Measurements from ENCODE around the gene ABHD17B.
"Not testable (repeated sequence)": the region's sequence is repeated elsewhere in the genome, so short reads cannot be mapped to it uniquely, and the experiment has no call there.

Gene ABHD17B

DNA sequence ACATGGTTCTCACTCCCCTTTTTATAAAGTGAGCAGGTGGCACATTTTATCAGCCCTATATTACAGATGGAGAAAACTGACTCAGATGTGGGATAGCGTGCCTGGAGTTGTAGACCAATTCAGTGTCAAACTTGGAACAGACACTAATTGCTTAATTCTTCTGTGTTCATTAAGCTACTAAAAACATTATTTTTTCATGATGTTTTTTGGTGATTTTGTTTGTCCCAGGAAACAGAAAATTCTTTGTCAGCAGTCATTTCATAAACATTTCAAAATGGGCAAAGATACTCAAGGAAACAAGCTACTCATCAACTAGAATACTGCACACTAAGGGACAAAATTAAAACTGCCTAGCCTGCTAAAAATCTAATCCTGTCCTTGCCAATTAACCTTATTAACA lies 2.2 kb downstream of the ABHD17B start:
- no peak for DNase-seq (ENCODE audit: low read depth in 1 of 2, low spot score in 1 of 2)
- in situ Hi-C loops (cut with HindIII; ENCODE audit: low pct_unique_long_range_greater_than_20kb, low sequenced_read_pairs), result no loop called here
- no peak for TF ChIP-seq JUND (IDR thresholded peaks at IDR 0.05; ENCODE audit: low read depth)

DNA sequence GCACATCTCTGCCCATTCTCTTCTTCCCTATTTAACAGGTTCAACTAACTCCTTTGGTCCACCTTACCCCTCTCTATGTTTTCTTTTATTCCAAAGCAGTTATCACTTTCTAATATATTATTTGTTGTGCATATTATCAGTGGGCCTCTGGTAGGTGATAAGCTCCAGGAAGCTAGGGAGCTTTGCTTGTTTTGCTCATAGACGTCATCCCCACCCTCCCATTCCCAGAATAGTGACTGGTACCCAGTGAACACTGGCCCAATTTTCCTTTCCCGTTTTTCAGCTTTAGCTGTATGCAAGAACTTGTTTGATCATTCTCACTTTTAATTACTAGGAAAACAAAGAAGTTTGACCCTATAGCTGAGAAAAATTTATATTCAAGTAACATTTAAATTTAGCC lies 6.9 kb downstream of the ABHD17B start:
- in situ Hi-C loops (cut with HindIII; ENCODE audit: low pct_unique_long_range_greater_than_20kb, low sequenced_read_pairs), result no loop called here
- DNase-seq (ENCODE audit: low read depth in 1 of 2, low spot score in 1 of 2), result no peak
- TF ChIP-seq JUND (IDR thresholded peaks at IDR 0.05; ENCODE audit: low read depth), result no peak

DNA sequence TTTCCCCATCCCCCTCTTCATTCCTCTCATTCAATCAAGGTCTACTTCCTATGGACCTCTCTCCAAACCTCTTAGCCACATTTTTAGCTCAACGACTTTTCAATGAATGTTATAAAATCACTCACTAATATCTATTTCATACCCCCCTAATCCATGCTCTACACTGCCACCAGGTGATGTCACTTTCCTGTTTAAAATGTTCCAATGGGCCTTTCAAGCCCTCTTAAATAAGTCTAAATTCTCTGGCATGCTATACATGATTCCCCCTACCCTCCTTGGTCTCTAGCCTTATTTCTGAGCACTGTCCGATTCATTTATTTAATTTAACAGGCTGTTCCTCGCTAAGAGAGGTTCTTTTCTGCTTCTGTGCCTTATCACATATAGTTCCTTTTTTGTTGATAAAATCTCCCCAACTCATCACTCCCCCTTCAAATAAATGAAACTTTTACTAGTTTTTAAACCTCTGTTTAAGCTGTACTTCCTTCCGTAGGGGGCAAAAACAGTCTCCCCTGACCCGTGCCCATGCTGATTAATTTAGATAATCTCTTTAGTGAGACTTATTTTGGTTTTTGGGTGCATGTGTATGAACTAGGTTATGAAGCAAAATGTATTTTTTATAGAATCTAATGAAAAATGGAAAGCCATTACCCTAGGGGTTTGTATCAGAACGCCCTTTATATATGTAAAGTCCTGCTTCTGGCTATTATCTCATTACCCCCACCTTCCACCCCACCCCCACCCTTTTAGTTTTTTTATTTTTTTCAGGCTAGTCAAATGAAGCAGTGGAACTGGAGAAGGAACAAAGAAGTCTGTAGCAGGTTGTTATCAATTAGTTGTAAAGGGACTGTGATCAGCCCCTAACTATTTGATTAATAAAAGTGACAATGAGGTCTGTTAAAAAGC lies 9.0 kb downstream of the ABHD17B start:
- no peak for TF ChIP-seq JUND (IDR thresholded peaks at IDR 0.05; ENCODE audit: low read depth)
- no peak for DNase-seq (ENCODE audit: low read depth in 1 of 2, low spot score in 1 of 2)
- in situ Hi-C loops (cut with HindIII; ENCODE audit: low pct_unique_long_range_greater_than_20kb, low sequenced_read_pairs), result no loop called here

DNA sequence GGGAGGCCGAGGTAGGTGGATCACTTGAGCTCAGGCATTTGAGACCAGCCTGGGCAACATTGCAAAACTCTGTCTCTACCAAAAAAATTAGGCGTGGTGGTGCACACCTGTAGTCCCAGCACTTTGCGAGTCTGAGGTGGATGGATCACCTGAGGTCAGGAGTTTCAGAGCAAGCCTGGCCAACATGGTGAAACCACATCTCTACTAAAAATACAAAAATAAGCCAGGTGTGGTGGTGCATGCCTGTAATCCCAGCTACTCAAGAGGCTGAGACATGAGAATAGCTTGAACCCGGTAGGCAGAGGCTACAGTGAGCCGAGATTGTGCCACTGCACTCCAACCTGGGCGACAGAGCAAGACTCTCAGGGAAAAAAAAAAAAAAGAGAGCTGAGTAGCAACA lies 12.2 kb downstream of the ABHD17B start:
- in situ Hi-C loops (cut with HindIII; ENCODE audit: low pct_unique_long_range_greater_than_20kb, low sequenced_read_pairs); DNase-seq (ENCODE audit: low read depth in 1 of 2, low spot score in 1 of 2): not testable (repeated sequence)

DNA sequence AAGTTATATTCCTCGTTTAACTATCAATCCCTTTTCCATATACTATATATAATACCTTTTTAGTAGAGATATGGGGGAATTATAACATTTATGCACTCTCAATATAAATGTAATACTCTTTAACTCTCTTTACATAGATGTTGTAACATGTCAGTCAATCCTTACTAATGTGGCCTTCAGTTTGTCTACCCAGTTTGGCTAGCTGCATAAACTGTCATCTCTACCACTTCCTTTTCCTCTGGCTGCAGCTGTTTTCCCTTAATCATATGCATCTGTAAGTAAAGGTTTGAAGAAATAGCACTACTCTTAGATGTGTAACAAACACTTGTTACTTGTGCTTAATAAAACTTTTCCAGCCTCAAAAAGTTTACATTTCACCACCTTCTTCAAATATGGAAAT lies 13.4 kb downstream of the ABHD17B start:
- TF ChIP-seq JUND (IDR thresholded peaks at IDR 0.05; ENCODE audit: low read depth), result no peak
- DNase-seq (ENCODE audit: low read depth in 1 of 2, low spot score in 1 of 2), result no peak
- in situ Hi-C loops (cut with HindIII; ENCODE audit: low pct_unique_long_range_greater_than_20kb, low sequenced_read_pairs), result no loop called here

DNA sequence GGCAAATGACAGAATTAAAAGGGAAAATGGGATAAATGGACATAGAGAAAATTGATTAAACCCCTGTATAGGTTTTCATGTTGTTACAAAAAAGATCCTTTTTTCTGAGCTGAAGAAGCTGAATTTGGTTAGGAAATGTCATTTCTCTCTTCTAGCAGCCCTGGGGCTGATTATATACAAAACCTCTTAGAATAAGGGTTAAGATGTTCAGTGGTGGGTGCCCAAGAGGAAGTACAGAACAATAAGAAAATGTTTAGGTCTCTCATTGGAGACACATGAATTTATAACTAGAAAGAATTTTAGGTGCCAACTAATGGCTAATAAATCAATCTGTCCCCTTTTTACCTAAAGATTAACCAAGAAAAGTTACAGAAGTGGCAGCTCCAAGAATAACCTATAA lies 14.2 kb downstream of the ABHD17B start:
- TF ChIP-seq JUND (IDR thresholded peaks at IDR 0.05; ENCODE audit: low read depth), result no peak
- DNase-seq (ENCODE audit: low read depth in 1 of 2, low spot score in 1 of 2), result no peak
- in situ Hi-C loops (cut with HindIII; ENCODE audit: low pct_unique_long_range_greater_than_20kb, low sequenced_read_pairs), result no loop called here

DNA sequence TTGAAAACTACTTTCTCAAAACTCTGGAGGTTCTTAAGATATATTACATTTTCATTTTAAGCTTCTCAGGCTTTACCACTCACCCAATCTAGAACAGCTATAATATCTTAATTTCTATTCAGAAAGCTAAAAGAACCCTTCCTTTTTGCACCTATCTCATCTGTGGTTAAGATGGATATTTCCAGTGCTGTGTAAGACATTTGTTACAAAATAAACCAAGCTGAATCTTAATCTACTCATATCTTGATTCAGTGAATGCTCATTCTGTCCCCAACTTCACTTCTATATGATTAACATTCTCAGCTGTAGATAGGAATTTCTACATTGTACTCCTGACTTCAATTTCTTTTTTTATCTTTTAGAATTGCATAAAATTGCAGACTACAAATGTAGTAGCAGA lies 15.0 kb downstream of the ABHD17B start:
- no peak for DNase-seq (ENCODE audit: low read depth in 1 of 2, low spot score in 1 of 2)
- no peak for TF ChIP-seq JUND (IDR thresholded peaks at IDR 0.05; ENCODE audit: low read depth)
- in situ Hi-C loops (cut with HindIII; ENCODE audit: low pct_unique_long_range_greater_than_20kb, low sequenced_read_pairs), result no loop called here

DNA sequence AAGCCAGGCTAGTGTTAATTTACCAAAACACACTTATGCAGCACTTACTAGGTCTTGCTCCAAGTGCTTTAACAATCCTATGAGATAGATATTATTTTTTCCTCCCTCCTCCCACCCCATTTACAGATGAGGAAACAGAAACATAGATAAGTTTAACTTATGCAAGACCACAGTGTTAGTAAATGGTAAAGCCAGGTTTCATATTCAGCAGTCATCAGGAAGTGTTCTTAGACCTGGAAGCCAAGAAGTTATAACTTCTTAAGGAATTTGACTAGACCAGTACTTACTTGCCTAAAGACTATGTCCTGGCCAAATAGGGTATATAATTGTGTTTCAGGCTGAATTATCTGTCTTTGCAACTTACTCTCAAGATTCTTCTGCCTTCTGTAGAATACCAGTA lies 15.9 kb downstream of the ABHD17B start:
- in situ Hi-C loops (cut with HindIII; ENCODE audit: low pct_unique_long_range_greater_than_20kb, low sequenced_read_pairs), result no loop called here

DNA sequence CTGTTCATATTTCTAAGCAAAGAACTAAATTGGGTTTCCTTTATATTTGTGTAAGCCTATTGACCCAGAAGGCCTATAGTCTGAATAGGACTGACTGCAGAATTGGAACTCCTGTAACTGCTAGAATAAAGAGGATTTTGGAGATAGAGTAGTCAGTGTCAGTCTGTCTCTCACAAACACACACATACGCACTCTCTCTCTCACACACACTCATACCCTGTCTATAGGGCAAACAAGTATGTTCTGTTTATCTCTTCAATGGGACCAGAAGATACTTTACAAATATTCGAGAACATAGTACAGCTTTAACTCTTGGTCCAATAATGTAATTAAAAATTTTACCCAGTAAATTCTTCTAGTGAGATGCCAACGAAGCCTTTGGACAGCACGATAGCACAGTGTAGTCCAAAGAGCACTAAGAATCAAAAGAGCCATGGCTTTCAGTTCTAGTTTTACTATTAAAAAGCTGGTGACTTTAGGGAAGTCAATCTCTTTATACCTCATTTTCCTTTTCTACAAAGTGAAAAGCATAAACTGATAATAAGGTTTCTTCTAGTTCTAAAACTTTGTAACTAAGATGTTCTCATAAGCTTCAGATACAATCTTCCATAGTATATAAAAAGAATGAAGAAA lies 19.3 kb downstream of the ABHD17B start:
- in situ Hi-C loops (cut with HindIII; ENCODE audit: low pct_unique_long_range_greater_than_20kb, low sequenced_read_pairs), result no loop called here
- no peak for DNase-seq (ENCODE audit: low read depth in 1 of 2, low spot score in 1 of 2)
- no peak for TF ChIP-seq JUND (IDR thresholded peaks at IDR 0.05; ENCODE audit: low read depth)

More for the DNA sequence above, 15.9 kb downstream of the ABHD17B start:
- no peak for DNase-seq (ENCODE audit: low read depth in 1 of 2, low spot score in 1 of 2)
- TF ChIP-seq JUND (IDR thresholded peaks at IDR 0.05; ENCODE audit: low read depth), result no peak

DNA sequence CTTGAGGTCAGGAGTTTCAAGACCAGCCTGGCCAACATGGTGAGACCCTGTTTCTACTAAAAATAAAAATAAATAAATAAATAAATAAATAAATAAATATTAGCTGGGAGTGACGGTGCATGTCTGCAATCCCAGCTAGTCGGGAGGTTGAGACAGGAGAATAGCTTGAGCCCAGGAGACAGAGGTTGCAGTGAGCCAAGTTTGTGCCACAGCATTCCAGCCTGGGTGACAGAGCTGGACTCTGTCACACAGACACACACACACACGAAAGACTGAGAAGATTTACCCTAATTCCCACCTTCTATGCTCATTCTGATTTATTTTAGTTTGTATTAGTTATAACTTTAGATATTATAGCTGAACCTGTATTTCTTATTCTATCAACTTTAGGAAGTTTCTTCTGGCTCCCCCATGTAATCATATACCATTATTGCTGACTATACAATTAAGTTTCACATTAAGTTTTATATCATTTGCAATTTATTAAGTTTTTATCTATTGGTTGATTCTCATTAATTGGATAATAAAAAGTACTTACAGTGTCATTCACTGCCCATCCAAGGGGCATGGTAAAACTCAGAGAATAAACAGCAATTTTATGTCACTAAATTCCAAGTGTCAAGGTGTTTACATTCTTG lies 20.8 kb downstream of the ABHD17B start:
- in situ Hi-C loops (cut with HindIII; ENCODE audit: low pct_unique_long_range_greater_than_20kb, low sequenced_read_pairs), result no loop called here
- no peak for TF ChIP-seq JUND (IDR thresholded peaks at IDR 0.05; ENCODE audit: low read depth)

DNA sequence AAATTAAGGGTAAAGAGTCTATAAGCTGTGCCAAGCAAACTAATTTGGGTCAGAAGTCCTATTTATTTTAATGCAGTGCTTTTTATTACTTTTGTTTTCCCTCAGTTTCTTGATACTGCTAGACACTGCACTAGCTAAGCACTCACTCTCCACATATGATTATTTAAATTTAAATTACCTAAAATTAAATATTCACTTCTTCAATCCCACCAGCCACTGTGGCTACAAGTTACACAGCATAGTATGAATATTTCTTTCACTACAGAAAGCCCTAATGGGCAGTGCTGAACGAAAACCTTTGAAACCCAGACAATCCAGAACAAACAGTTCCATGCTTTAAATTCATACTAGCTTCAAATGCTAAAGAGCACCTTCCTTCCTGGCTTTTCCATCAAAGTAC lies 23.6 kb downstream of the ABHD17B start:
- TF ChIP-seq JUND (IDR thresholded peaks at IDR 0.05; ENCODE audit: low read depth), result no peak
- in situ Hi-C loops (cut with HindIII; ENCODE audit: low pct_unique_long_range_greater_than_20kb, low sequenced_read_pairs), result no loop called here
- no peak for DNase-seq (ENCODE audit: low read depth in 1 of 2, low spot score in 1 of 2)

More for the DNA sequence above, 20.8 kb downstream of the ABHD17B start:
- no peak for DNase-seq (ENCODE audit: low read depth in 1 of 2, low spot score in 1 of 2)

DNA sequence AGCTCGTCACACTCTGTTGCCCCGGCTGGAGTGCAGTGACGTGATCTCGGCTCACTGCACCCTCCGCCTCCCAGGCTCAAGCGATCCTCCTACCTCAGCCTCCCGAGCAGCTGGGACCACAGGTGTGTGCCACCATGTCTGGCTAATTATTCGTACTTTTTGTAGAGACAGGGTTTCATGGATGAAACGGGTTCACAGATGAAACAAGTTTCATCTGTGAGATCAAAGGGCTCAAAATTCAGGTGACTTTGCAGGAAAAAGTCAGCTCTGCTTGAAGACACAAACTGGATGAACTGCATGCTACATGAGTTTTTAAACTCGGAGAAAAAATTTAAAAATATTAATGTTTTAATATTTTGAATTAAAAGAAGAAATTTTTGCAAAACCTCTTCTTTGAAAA lies 24.5 kb downstream of the ABHD17B start:
- no peak for DNase-seq (ENCODE audit: low read depth in 1 of 2, low spot score in 1 of 2)
- in situ Hi-C loops (cut with HindIII; ENCODE audit: low pct_unique_long_range_greater_than_20kb, low sequenced_read_pairs), result no loop called here
- TF ChIP-seq JUND (IDR thresholded peaks at IDR 0.05; ENCODE audit: low read depth), result no peak

DNA sequence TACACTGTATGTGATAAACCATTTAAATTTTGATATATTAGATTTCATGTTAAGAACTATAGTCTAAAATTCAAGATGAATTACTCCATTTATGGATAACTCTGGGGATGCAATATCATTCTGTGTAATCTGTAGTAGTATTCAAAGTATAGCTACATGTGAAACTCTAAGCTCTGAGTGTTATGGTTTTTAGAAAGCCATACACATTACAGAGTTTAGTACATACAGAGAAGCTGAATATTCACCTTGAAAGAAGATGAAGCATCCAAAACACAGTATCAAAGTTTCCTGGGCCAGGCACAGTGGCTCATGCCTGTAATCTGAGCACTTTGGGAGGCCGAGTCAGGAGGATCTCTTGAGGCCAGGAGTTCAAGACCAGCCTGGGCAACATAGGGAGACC lies 25.0 kb downstream of the ABHD17B start:
- no peak for TF ChIP-seq JUND (IDR thresholded peaks at IDR 0.05; ENCODE audit: low read depth)
- in situ Hi-C loops (cut with HindIII; ENCODE audit: low pct_unique_long_range_greater_than_20kb, low sequenced_read_pairs), result no loop called here
- no peak for DNase-seq (ENCODE audit: low read depth in 1 of 2, low spot score in 1 of 2)
